GM12878 (cell line): Measurements from ENCODE around the gene TMEM266. TPM values are rescaled to one million over a fixed set of nuclear protein-coding genes. Genes with fewer than 3 reads are reported as not detected.

ENCODE experiments used
- ATAC-seq: fragments of 200-7000 bp; cut with Tn5 transposase; 3 replicates; pipeline ENCODE4 v1.9.1; 2020; ENCODE audit warnings: mild to moderate bottlenecking, moderate library complexity
- BruUV-seq: library from RNA; stranded (reverse); fragments of 400-500 nt; replicated peaks from 2 replicates; lab custom pipeline; 2021; lab: Mats Ljungman, UMichigan
- CTCF ChIA-PET: fragments of 300-600 bp; sonication (Branson Sonifier 250); formaldehyde crosslinking; extraction: SDS; loops from one replicate; lab custom pipeline; 2021; ENCODE audit warnings: inconsistent platforms; lab: Yijun Ruan, JAX
- POLR2A ChIA-PET: fragments of 350-600 bp; formaldehyde crosslinking; extraction: SDS; loops from one replicate; lab custom pipeline; 2021; ENCODE audit warnings: inconsistent platforms; lab: Charles Lee
- RAD21 ChIA-PET: fragments of 300-600 bp; sonication (Branson Sonifier 250); formaldehyde crosslinking; loops from one replicate; lab custom pipeline; 2023; ENCODE audit warnings: antibody characterized with exemption; ENCODE audit not compliant: unreplicated experiment; lab: Charles Lee
- SMC1A ChIA-PET: fragments of 300-600 bp; sonication (Branson Sonifier 250); formaldehyde crosslinking; loops from one replicate; lab custom pipeline; 2023; ENCODE audit not compliant: unreplicated experiment, uncharacterized antibody; lab: Charles Lee
- DNase-seq: peaks from one replicate; pipeline ENCODE4 v3.0.0-alpha.2; 2011; ENCODE audit warnings: low read depth, low spot score
- FAIRE-seq: peaks from 3 replicates; lab custom pipeline; 2011; peaks lifted over from hg19 to GRCh38; lab: Jason Lieb, UNC
- H2AFZ ChIP-seq: 2 replicates; pipeline ENCODE4 v1.6.0; 2011; ENCODE audit warnings: low read depth, low read length, control low read depth; ENCODE audit not compliant: control insufficient read depth
- H3K27ac ChIP-seq: 2 replicates; pipeline ENCODE4 v1.5.1; 2011; ENCODE audit warnings: control low read depth; ENCODE audit not compliant: control insufficient read depth, insufficient read depth
- H3K27me3 ChIP-seq, 2 experiments: replicated peaks in 1 of 2; 2 replicates each; pipeline versions ENCODE4 v1.6.0 to v1.6.1; 2011; ENCODE audit warnings: low read length in 1 of 2; ENCODE audit not compliant: control insufficient read depth in 2 of 2, insufficient read depth in 2 of 2
- H3K36me3 ChIP-seq, 2 experiments: 2 replicates each; pipeline ENCODE4 v1.5.1; 2011; ENCODE audit warnings: low read length in 1 of 2; ENCODE audit not compliant: control insufficient read depth in 2 of 2, insufficient read depth in 2 of 2
- H3K4me1 ChIP-seq: 2 replicates; pipeline ENCODE4 v1.6.1; 2011; ENCODE audit warnings: mild to moderate bottlenecking, low read length, moderate library complexity, mixed read lengths; ENCODE audit not compliant: control insufficient read depth, insufficient read depth
- H3K4me2 ChIP-seq: 2 replicates; pipeline ENCODE4 v1.6.0; 2011; ENCODE audit warnings: control low read depth; ENCODE audit not compliant: control insufficient read depth, insufficient read depth
- H3K4me3 ChIP-seq: fragments of 200-600 bp; sonication (generic); 2 replicates; pipeline ENCODE4 v1.5.1; 2016
- H3K79me2 ChIP-seq: 2 replicates; pipeline ENCODE4 v1.6.0; 2011; ENCODE audit warnings: low read length; ENCODE audit not compliant: control insufficient read depth, insufficient read depth
- H3K9ac ChIP-seq: 2 replicates; pipeline ENCODE4 v1.8.0; 2011; ENCODE audit warnings: low read length, control low read depth, mixed read lengths; ENCODE audit not compliant: control insufficient read depth, insufficient read depth
- H3K9me3 ChIP-seq: replicated peaks from 3 replicates; pipeline ENCODE4 v1.5.1; 2011; ENCODE audit warnings: mild to moderate bottlenecking, low read length; ENCODE audit not compliant: control insufficient read depth, insufficient read depth
- H4K20me1 ChIP-seq: 2 replicates; pipeline ENCODE4 v1.6.0; 2011; ENCODE audit not compliant: control insufficient read depth, insufficient read depth
- ETV6 ChIP-seq, 2 experiments: fragments of 450-650 bp in 1 of 2; IDR thresholded peaks in 1 of 2; conservative IDR thresholded peaks in 1 of 2; 2 replicates each; pipeline ENCODE4 v1.6.1; 2014; ENCODE audit warnings: antibody characterized with exemption in 1 of 2, borderline replicate concordance in 1 of 2, low read depth in 1 of 2, mild to moderate bottlenecking in 1 of 2, moderate library complexity in 1 of 2
- IRF5 ChIP-seq: fragments of 450-650 bp; IDR thresholded peaks from 2 replicates; pipeline ENCODE4 v1.6.1; 2017; ENCODE audit warnings: borderline replicate concordance
- KDM1A ChIP-seq: fragments of 200-600 bp; sonication (generic); IDR thresholded peaks from 2 replicates; pipeline ENCODE4 v1.6.1; 2016; ENCODE audit warnings: borderline replicate concordance
- PKNOX1 ChIP-seq: fragments of 450-650 bp; IDR thresholded peaks from 2 replicates; pipeline ENCODE4 v1.6.1; 2016; ENCODE audit warnings: mild to moderate bottlenecking
- RB1 ChIP-seq: fragments of 450-650 bp; formaldehyde crosslinking; IDR thresholded peaks from 2 replicates; pipeline ENCODE4 v1.6.1; 2017; ENCODE audit warnings: mild to moderate bottlenecking, borderline replicate concordance
- RELA ChIP-seq: fragments of 450-650 bp; IDR thresholded peaks from 2 replicates; pipeline ENCODE4 v1.8.0; 2014; ENCODE audit warnings: borderline replicate concordance; ENCODE audit not compliant: partially characterized antibody
- YY1 ChIP-seq: IDR thresholded peaks from 2 replicates; pipeline ENCODE4 v1.6.1; 2011; ENCODE audit warnings: low read depth, mild to moderate bottlenecking, low read length
- ZNF687 ChIP-seq: fragments of 450-650 bp; IDR thresholded peaks from 2 replicates; pipeline ENCODE4 v1.6.1; 2017; ENCODE audit warnings: mild to moderate bottlenecking, moderate library complexity
- WGBS: methylation state at CpG from one replicate; pipeline ENCODE4 v1.1.6; 2016; ENCODE audit warnings: low lambda C conversion rate; ENCODE audit not compliant: insufficient replicate concordance, insufficient coverage; ENCODE audit errors: missing lambda C conversion rate; 5-methylcytosine and 5-hydroxymethylcytosine counted together
- in situ Hi-C: fragments of 300-500 bp; cut with MboI; formaldehyde crosslinking; loops from 9 replicates; pipeline ENCODE4 v1.14.3; 2018; ENCODE audit warnings: mixed read lengths
- intact Hi-C: fragments of 100-400 bp; cut with micrococcal nuclease; formaldehyde crosslinking; loops from one replicate; pipeline ENCODE4 v1.14.2; 2022; ENCODE audit not compliant: unreplicated experiment
- polyA plus RNA-seq, 11 experiments: library from polyadenylated mRNA; depleted of rRNA in 4 of 11; unstranded in 6 of 11; stranded (reverse) in 5 of 11; fragments of >200 nt; fragmentation: Nextera tagmentation in 4 of 11; fragmentation: Illumina TruSeq in 1 of 11; extraction: Ambion mirVana in 4 of 11; extraction: Trizol in 1 of 11; gene quantifications; 1 replicate in 1 of 11; 2 replicates in 10 of 11; pipeline versions ENCODE4 v1.2.1 to v1.2.3, GENCODE V29; 2011 to 2016; ENCODE audit warnings: inconsistent platforms in 2 of 11, missing spikeins in 2 of 11, low read depth in 1 of 11
- total RNA-seq, 4 experiments: library from RNA; depleted of rRNA in 3 of 4; stranded (reverse); fragments of >200 nt in 3 of 4; fragmentation: Illumina TruSeq in 1 of 4; extraction: Trizol in 1 of 4; gene quantifications; 2 replicates each; pipeline versions ENCODE4 v1.2.1 to v1.2.3, GENCODE V29; 2013 to 2021
- TF ChIP-seq, protein P1 (sequence below): fragments of 450-650 bp; IDR thresholded peaks from 2 replicates; pipeline ENCODE4 v1.6.1; 2017; ENCODE audit warnings: mild to moderate bottlenecking, low read depth, inconsistent platforms; ENCODE audit not compliant: poor library complexity, severe bottlenecking
- TF ChIP-seq, protein P2 (sequence below): IDR thresholded peaks from 2 replicates; pipeline ENCODE4 v1.6.1; 2012; ENCODE audit warnings: low read depth, low read length, improper control_type of control experiment

TMEM266 gene
- total and polyA plus RNA-seq, 10 of the 15 experiments (the other 5 are each of a cell fraction or from before 2014, with no cell fraction given) = 0.11 to 0.70 (median 0.39) TPM

DNA sequence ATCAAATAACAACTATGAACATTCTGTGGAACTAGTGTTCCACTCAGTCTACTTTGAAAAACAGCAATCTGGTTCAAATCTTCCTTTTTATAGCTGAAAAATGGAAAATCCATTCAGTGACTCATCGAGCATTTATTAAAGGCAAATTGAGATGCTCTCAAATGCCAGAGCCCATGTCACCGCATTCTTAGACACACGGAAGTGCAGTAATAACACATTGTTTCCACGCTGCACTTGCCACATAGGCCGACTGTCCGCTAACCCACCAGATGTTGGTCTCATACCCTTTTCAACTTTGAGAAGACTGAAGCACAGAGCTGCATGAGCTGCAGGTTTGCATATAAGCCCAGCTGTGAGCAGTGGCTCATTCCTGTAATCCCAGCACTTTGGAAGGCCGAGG, 95.9 kb downstream of the TMEM266 start (continued):
- no peak for TF ChIP-seq ZNF687

DNA sequence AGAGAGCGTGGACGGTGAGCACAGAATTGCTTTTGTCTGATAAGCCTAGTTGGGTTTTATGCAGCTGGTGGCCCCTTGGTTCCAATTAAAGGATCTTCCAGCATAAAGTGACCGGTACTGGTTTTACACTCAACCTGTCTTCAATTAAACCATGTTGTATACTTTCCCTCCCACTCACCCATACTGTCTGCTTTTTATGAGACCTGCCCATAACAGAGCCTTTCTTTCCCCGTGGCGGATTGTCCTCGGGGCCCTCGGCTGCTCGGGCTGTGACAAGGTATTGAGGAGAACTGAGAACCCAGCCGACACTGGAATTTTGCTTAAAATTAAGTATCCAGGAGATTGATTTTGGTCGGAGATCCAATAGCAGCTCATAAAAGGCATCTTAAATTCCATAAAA, 98.4 kb downstream of the TMEM266 start:
- DNase-seq (no peak), FAIRE-seq (no peak), ATAC-seq (no peak)
- H3K36me3 ChIP-seq = no peaks in the 10 kb centered on the region
- no peak overlapping the region for H3K4me2 ChIP-seq
- in situ Hi-C loops = no loop called here
- POLR2A ChIA-PET = no interaction called here
- no peaks in the 10 kb centered on the region; a peak in 3 of 4 replicates for H3K27me3 ChIP-seq
- 60% methylated on average over 10 of the region's 10 CpGs for WGBS
- RAD21 ChIA-PET = no interaction called here
- CTCF ChIA-PET = interaction anchor here (0.8 to 1.0 kb wide), 2 partner anchors 11 to 26 kb away, joined by 3 read pairs; no protein-coding TSS in a partner anchor
- BruUV-seq = no TSS peak
- no peak overlapping the region for H2AFZ ChIP-seq
- H3K4me3 ChIP-seq = no peak overlapping the region
- TF ChIP-seq RB1 (no peak), KDM1A (no peak), RELA (no peak), IRF5 (no peak), PKNOX1 (no peak), YY1 (no peak), ETV6 (conservative IDR thresholded peaks at IDR 0.05 in 1 of 2, IDR thresholded peaks at IDR 0.05 in 1 of 2; ENCODE audit: borderline replicate concordance in 1 of 2, low read depth in 1 of 2) (no peak)
- TF ChIP-seq, protein P1, sequence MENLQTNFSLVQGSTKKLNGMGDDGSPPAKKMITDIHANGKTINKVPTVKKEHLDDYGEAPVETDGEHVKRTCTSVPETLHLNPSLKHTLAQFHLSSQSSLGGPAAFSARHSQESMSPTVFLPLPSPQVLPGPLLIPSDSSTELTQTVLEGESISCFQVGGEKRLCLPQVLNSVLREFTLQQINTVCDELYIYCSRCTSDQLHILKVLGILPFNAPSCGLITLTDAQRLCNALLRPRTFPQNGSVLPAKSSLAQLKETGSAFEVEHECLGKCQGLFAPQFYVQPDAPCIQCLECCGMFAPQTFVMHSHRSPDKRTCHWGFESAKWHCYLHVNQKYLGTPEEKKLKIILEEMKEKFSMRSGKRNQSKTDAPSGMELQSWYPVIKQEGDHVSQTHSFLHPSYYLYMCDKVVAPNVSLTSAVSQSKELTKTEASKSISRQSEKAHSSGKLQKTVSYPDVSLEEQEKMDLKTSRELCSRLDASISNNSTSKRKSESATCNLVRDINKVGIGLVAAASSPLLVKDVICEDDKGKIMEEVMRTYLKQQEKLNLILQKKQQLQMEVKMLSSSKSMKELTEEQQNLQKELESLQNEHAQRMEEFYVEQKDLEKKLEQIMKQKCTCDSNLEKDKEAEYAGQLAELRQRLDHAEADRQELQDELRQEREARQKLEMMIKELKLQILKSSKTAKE = no peak
- TF ChIP-seq, protein P2, sequence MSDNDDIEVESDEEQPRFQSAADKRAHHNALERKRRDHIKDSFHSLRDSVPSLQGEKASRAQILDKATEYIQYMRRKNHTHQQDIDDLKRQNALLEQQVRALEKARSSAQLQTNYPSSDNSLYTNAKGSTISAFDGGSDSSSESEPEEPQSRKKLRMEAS = no peak
- intact Hi-C loops = no loop called here
- H3K9ac ChIP-seq = no peak overlapping the region
- no peak overlapping the region for H3K27ac ChIP-seq
- no peaks in the 10 kb centered on the region for H4K20me1 ChIP-seq
- H3K79me2 ChIP-seq = no peaks in the 10 kb centered on the region
- H3K4me1 ChIP-seq = no peaks in the 10 kb centered on the region
- SMC1A ChIA-PET = no interaction called here
- no peaks in the 10 kb centered on the region for H3K9me3 ChIP-seq
